Measurements from ENCODE around the gene RNF150.
"Not testable (repeated sequence)": the region's sequence is repeated elsewhere in the genome, so short reads cannot be mapped to it uniquely, and the experiment has no call there.

Gene RNF150

DNA sequence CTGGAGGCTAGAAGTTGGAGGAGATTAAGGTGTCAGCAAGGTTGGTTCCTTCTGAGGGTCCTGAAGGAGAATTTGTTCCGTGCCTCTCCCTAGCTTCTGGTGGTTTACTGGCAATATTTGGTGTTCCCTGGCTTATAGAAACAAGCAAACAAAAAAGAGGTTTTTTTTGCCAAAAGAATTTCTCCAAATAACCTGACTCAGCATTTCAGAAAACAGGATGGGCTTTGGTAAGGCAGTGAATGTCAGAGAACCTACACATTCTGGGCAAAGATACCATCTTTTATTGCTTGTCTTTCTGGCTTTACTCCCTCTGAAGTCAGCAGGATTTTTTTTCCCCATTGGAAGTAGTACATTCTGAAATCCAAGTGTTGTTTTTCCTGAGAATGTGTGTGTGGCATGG, 283.7 kb downstream of the RNF150 start:
- Histone ChIP-seq H3K27ac (no peak overlapping the region), H3K4me3 (no peak overlapping the region)

DNA sequence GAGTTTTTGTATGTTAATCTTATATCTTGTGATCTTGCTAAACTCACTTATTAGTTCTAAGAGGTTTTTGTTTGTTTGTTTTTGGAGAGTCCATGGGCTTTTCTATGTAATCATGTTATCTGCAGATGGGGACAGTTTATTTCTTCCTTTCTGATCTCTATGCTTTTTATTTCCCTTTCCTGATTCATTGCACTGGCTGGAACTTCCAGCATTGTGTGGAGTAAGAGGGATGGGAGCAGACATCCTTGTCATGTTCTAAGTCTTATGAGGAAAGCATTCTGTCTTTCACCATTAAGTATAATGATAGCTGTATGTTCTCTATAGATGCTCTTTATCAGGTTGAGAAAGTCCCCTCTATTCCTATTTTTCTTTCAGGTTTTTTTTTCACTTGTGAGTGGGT, 286.5 kb downstream of the RNF150 start:
- Histone ChIP-seq H3K27ac (no peak overlapping the region), H3K4me3 (no peak overlapping the region)

DNA sequence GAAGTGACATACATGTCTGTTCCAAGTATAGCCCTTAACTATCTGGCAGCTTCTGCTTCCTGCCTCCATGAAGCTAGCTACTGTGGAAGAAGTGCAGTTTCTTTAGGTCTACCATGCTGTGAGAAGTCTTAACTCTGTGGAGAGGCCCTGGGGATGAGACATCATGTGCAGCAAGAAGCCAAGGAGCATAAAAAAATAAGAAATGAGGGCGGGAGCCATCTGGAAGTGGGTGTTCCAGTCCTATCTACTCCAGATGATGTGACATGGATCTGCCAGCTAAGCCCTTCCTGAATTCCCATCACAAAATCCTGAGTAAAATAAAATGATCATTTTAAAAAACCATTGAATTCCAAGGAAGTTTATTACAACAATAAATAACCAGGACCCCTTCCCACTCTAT, 289.2 kb downstream of the RNF150 start:
- Histone ChIP-seq H3K4me3 (no peak overlapping the region), H3K27ac (no peak overlapping the region)

DNA sequence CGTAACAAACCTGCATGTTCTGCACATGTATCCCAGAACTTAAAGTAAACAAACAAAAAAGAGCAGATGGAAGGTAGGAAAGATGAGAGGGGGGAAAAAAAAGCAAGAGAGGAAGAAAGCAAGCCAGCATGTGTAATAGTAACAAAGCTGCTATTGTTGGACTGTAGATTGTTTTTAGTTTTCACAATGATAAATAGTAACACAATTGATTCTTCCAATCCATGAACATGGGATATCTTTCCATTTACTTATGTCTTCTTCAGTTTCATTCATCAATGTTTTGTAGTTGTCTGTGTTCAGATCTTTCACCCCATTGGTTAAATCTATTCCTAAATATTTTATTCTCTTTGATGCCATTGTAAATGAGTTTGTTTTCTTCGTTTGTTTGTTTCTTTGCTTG, 292.1 kb downstream of the RNF150 start:
- H3K27ac ChIP-seq, result no peak overlapping the region
- H3K4me3 ChIP-seq, result no peak overlapping the region

DNA sequence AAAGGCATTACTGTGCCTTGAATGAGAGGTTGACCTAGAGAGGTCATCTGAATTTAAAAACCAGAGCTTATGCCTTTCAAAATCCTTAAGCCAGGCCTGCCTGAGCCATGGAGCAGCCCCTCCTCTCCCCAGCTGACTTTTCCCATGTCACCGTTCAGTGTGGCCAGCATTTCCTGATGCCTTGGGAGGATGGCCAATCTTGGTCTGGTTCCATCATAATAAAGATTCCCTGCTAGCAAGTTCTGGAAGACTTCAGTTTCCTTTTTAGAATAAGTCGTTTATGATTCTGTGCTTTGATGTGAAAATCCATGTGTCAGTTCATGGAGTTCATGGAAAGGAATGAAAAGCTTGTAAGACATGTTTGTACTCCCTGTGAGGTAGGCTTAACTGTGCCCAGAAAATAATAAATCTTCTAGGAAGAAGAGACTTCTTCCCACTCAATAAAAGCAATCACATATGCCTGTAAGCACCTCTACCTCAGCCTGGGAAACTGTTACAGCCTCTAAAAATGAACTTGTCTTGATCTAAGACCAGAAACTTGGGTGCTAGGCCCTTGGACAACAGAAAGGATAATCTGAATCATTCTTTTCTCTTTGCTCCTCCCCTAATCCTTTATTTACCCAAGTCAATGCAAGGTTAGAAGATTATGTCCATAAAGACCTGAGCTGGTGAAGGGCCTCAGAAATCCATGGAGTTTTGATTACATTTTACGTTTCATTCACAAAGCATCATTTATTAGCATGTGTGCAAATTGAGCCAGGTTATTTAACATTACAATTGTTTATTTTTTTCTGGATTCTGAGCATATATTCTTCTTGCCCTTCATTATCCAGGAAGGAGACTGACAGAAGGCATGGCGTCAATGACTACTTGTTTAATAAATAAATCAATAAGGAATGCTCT, 293.1 kb downstream of the RNF150 start:
- Histone ChIP-seq H3K27ac (no peak overlapping the region), H3K4me3 (no peak overlapping the region)

DNA sequence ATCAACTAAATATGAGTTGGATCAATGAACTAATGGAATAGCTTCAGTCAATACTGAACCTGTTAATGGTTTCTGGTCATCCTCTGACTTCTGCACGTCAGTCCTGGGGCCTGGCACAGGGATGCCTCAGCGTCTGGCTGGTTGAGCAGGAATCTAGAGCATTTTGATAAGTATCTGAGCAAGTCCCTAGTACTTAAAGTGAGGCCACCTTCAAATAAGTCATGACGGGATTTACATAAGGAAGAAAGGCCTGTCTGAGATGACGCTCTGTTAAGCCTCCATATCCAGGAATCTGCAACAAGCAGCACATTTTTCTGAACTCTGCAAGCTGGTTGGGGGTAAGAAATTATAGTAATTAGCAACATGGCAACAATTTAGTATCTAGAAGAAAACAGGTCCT, 293.9 kb downstream of the RNF150 start:
- Histone ChIP-seq H3K4me3 (no peak overlapping the region), H3K27ac (no peak overlapping the region)

DNA sequence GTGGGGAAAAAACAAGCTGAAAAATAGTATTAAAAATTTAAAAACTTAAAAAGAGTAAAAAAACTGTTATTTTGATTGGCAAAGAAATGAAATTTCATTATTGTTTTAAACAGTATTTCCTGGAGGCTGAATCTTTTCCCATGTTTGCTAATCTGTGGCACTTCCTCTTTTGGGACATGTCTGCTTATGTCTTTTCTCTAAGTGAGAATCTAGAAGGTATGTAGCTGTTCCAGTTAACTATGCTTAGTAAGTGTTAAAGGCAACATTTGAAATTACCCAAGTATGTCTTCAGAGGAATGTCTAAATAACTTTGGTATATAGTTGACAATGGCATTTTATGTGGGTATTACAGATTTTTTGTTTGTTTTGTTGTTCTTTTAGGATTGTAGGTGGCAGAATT, 295.5 kb downstream of the RNF150 start:
- H3K27ac ChIP-seq, result no peak overlapping the region
- no peak overlapping the region for H3K4me3 ChIP-seq

DNA sequence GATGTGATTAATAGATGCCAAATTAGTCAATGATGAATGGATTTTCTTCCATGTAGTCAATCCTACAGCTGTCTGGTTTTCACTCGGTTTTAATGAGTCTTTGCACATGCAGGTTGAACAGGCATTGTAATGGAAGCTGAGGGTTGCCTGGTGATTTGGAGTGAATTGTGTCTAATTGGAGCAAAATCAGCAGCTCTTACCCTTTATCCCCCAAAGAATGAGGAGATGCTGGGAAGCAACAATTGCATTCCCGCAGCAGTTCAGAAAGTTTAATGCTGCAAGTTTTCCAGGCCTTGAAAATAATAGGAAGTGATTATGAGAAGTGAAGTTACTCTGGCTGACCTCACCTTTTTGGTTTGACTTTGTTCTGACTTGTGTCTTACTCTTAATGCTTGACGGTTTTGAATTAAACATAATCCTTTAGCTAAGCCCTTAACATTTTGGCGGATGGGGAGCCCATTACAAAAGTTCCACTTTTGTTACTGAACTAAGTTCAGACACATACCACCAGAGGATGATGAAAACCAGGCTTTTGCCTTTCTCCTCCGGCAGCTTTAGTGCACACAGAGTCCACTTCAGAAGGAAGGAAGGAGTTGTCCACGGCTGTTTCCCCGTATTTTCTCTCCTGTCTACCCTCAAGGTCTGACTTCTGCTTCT, 298.3 kb downstream of the RNF150 start:
- Histone ChIP-seq H3K27ac (no peak overlapping the region), H3K4me3 (no peak overlapping the region)

DNA sequence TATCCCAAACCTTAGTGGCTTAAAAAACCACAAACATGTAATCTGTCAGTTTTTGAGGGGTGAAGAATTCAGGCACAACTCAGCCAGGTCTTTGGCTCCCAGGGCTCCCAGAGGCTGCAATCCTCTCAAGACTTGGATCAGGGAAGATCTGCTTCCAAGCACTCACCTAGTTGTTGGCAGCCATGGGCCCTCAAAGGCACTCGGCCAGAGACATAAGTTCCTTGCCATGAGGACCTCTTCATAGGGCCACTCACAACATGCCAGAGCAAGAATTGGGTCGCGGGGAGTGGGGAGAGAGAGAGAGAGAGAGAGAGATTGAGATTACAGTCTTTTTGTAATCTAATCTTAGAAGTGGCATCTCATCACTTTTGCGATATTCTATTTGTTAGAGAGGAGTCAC, 300.0 kb downstream of the RNF150 start:
- H3K27ac ChIP-seq, result no peak overlapping the region
- H3K4me3 ChIP-seq, result no peak overlapping the region

DNA sequence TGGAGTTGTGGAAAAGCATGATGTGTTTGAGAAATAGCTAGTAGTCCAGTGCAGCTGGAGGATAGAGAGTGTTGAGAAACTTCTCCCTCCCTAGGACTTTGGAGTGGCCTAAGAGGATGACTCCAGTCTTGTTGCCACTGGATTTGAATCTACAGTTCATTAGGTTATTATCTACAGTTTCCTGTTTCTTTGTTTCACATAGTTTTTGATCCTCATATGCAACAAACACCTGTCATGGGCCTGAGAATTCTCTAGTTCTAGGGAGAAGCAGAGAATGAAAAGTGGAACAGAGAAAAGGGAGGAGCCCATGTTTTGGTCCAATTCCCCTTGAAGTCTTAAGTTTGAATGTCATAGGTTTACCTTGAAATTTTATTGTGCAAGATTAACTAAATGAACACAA, 303.4 kb downstream of the RNF150 start:
- peak overlapping the region in 1 of 21 experiments; percentile 10 for H3K27ac ChIP-seq
- no peak overlapping the region for H3K4me3 ChIP-seq

DNA sequence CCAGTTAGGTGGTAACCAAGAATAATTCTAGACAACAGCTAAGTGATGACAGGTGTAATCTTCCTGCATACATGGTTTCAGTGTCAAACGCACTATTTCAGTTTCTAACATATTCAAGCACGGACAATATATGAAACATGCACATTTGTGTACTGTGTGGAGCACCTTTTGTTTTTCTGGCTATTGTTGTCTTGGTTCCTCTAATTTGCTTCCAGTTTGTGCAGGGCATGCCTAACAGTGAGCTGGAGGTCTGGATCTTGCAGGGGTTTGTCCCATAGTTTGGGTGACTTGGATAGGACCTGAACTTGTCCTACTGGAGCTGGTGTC, 306.6 kb downstream of the RNF150 start:
- no peak overlapping the region for H3K4me3 ChIP-seq
- H3K27ac ChIP-seq, result no peak overlapping the region

DNA sequence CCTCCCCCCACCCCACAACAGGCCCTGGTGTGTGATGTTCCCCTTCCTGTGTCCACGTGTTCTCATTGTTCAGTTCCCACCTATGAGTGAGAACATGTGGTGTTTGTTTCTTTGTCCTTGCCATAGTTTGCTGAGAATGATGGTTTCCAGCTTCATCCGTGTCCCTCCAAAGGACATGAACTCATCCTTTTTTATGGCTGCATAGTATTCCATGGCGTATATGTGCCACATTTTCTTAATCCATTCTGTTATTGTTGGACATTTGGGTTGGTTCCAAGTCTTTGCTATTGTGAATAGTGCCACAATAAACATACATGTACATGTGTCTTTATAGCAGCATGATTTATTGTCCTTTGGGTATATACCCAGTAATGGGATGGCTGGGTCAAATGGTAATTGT, 312.7 kb downstream of the RNF150 start:
- H3K4me3 ChIP-seq, H3K27ac ChIP-seq: not testable (repeated sequence)

DNA sequence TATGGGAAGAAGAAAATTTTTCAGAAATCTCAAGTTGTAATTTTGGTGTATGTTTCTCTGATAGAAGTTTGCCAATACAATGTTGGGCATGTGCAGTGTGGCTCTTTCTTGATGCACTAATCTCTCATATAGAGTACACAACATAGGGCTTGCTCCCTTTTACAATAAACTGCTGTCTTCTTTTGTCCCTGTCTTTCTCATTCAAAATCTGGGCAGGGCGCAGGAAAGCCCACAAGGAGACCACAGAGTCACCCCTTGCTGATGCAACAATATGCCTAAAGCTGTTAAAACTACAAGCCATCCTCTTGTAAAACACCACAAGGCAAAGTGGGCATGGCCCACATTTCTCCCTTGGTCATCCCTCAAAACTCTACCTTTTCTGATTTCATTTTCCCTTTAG, 313.7 kb downstream of the RNF150 start:
- H3K27ac ChIP-seq, result no peak overlapping the region
- no peak overlapping the region for H3K4me3 ChIP-seq

DNA sequence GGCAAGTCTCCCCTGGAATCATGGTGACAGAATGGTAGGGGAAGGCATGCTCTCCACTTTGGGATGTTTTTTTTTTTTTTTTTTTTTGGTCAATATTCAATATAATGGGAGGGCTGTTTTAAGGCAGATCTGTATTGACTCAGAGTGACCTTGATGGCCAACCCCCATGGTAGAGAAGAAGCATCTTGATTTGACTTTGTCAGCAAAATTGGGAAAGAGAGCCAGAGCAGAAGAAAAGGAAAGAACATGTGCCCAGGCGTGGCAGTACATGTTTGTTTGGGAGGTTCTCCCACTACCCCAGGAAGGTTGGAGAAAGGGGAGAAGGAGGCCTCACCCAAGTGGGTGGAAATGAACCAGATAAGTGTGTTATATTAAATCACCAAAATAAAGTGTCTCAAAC, 314.8 kb downstream of the RNF150 start:
- Histone ChIP-seq H3K4me3 (no peak overlapping the region), H3K27ac (no peak overlapping the region)

DNA sequence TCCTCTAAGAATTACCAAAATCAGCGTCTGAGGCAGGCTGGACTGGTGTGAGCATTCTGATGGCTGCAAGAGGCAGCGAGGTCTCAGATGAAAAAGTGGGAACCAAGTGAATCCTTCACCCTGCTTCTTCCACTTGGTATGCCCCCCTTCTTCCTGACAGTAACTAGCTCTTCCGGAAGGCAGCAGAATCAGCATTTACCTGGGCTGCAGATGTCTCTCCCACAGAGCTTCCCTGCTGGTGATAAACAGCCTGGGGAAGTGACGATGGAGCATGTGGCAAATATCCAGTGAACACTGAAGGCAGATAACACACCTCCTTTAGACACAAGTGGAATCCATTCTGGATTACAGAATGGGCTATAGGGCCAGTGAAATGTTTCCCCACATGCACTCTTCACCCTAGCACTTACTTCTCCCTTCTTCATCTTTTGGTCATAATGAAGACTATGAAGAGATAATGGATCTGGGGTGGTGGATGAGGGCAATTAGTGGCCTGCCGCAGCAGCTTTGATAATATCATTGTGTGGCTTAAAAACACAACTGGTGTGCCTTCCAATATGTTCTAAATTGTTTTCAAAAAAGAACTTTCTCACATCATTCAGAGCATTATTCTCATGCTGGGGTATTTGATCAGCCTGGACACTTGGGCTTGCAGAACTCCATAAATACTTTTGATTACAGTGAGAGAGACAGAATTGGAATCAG, 316.3 kb downstream of the RNF150 start:
- no peak overlapping the region for H3K4me3 ChIP-seq
- H3K27ac ChIP-seq, result no peak overlapping the region

DNA sequence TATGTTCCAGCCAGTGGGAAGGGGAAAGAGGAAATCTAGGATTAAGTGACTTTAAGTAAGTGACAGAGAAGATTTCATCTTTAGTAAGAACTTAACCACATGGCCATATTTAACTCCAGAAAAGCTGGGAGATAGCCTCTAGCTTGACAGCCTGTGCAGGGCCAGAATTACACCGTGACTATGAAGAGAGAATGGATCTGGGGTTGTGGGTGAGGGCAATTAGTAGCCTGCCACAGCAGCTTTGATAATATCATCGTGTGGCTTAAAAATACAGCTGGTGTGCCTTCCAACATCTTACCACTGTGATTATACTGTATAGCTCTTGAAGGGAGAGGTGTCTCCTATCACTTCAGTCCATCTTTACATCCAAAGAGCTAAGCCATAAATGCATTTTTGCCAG, 319.5 kb downstream of the RNF150 start:
- no peak overlapping the region for H3K4me3 ChIP-seq
- no peak overlapping the region for H3K27ac ChIP-seq

DNA sequence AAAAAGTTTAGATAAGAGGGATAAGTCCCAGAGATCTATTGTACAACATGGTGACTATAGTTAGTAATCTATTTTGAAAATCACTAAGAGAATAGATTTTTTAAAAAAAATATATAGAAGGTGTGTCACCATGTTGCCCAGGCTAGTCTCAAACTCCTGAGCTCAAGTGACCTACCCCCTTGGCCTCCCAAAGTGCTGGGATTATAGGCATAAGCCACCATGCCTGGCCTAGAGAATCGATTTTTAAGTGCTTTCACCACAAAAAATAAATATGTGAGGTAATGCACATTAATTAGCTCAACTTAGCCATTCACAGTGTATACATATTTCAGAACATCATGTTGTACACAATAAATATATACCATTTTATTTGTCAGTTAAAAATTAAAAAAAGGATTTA, 320.4 kb downstream of the RNF150 start:
- Histone ChIP-seq H3K4me3 (no peak overlapping the region), H3K27ac (no peak overlapping the region)

DNA sequence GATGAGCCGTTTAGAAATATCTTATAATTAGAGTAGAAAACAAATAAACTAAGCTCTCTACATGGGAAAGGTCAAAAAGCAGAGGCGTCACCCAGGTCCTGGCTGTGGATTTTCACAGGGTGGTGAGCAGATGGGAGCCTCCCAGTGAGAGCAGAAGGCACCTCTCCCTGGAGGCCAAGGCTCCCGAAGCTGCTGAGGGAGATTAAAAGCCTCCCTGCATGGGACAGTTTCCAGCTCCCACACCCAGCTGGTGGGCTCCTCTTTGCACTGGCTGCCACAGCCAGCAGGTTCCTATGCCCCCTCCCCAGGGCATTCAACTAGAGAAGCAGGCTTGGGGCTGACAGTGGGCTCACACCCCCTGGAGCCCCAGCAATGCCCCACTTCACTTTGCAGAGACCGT, 321.8 kb downstream of the RNF150 start:
- H3K4me3 ChIP-seq, result no peak overlapping the region

DNA sequence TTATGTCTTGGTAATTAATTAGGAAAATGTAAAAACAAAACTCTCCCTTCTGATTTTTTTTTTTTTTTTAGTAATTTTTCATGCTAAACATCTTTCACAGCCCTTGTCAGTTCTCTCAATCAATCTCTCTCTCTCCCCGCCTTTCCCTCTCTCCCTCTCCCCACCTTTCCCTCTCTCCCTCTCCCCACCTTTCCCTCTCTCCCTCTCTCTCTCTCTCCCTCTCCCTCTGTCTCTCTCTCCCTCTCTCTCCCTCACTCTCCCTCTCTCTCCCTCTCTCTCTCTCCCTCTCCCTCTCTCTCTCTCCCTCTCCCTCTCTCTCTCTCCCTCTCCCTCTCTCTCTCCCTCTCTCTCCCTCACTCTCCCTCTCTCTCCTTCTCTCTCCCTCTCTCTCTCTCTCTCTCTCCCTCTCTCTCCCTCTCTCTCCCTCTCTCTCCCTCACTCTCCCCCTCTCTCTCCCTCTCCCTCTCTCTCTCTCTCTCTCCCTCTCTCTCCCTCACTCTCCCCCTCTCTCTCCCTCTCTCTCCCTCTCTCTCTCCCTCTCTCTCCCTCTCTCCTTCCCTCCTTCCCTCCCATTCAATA, 322.6 kb downstream of the RNF150 start:
- not testable (repeated sequence) for H3K27ac ChIP-seq, H3K4me3 ChIP-seq

More for the DNA sequence above, 321.8 kb downstream of the RNF150 start:
- no peak overlapping the region for H3K27ac ChIP-seq

Measured in skin epidermis (tissue), 12 donors.